Astrocyte of the cerebellum (primary cell): Measurements from ENCODE around the gene INTS15.

Source experiments
- DNase-seq: peaks from one replicate; pipeline ENCODE4 v3.0.0-alpha.2; 2011; ENCODE audit warnings: low read depth
- H3K4me3 ChIP-seq: 2 replicates; pipeline ENCODE4 v1.5.1; 2011; ENCODE audit warnings: mild to moderate bottlenecking, low read depth, low read length, moderate library complexity
- CTCF ChIP-seq: IDR thresholded peaks from 2 replicates; pipeline ENCODE4 v1.5.1; 2012; ENCODE audit warnings: low read length, low read depth, moderate library complexity, mild to moderate bottlenecking; ENCODE audit errors: missing control alignments
- in situ Hi-C: cut with HindIII; loops from 2 replicates; pipeline ENCODE4 v1.10.0; 2017; ENCODE audit warnings: low sequenced_read_pairs

The INTS15 gene

GRCh38 chr7:6639032-6639431 is 49.2 kb downstream of the INTS15 start:
- no peak for DNase-seq
- H3K4me3 ChIP-seq: no peak overlapping the region
- in situ Hi-C loops: loop anchor here (10.0 kb wide), 1 partner anchor 94 kb away; no protein-coding TSS in a partner anchor

GRCh38 chr7:6639627-6640026 is 49.8 kb downstream of the INTS15 start:
- DNase-seq: no peak
- H3K4me3 ChIP-seq: no peak overlapping the region
- no peak for TF ChIP-seq CTCF
- in situ Hi-C loops: loop anchor here (10.0 kb wide), 1 partner anchor 95 kb away; no protein-coding TSS in a partner anchor

More at GRCh38 chr7:6639032-6639431, 49.2 kb downstream of the INTS15 start:
- TF ChIP-seq CTCF: no peak

- no peak for DNase-seq
- no peak for TF ChIP-seq CTCF
- in situ Hi-C loops: no loop called here
- H3K4me3 ChIP-seq: no peak overlapping the region
Observed at GRCh38 chr7:6640246-6640721, 50.5 kb downstream of the INTS15 start.

- no peak overlapping the region for H3K4me3 ChIP-seq
- no peak for DNase-seq
- in situ Hi-C loops: no loop called here
- TF ChIP-seq CTCF: no peak
Observed at GRCh38 chr7:6641305-6642035, 51.6 kb downstream of the INTS15 start.

- H3K4me3 ChIP-seq: no peak overlapping the region
- DNase-seq: no peak
- in situ Hi-C loops: no loop called here
- no peak for TF ChIP-seq CTCF
Observed at GRCh38 chr7:6642239-6642839, 52.5 kb downstream of the INTS15 start.

- in situ Hi-C loops: no loop called here
- H3K4me3 ChIP-seq: no peak overlapping the region
- DNase-seq: no peak
- no peak for TF ChIP-seq CTCF
Observed at GRCh38 chr7:6642861-6643640, 53.2 kb downstream of the INTS15 start.
